ENCODE data around the gene CPOX.

CPOX gene

GRCh38 chr3:98556164-98557130 lies 37.0 kb downstream of the CPOX start:
- no peak for TF ChIP-seq CTCF (conservative IDR thresholded peaks at IDR 0.05; ENCODE audit: low read depth, low read length)
- H3K4me3 ChIP-seq (ENCODE audit: low read length) = no peak overlapping the region
- no peak for DNase-seq (ENCODE audit: low read depth)

- TF ChIP-seq CTCF (conservative IDR thresholded peaks at IDR 0.05; ENCODE audit: low read depth, low read length) = no peak
- DNase-seq (ENCODE audit: low read depth) = no peak
- H3K4me3 ChIP-seq (ENCODE audit: low read length) = no peak overlapping the region
These were observed 38.4 kb downstream of the CPOX start for GRCh38 chr3:98555025-98555379.

- DNase-seq (ENCODE audit: low read depth) = no peak
- H3K4me3 ChIP-seq (ENCODE audit: low read length) = no peak overlapping the region
- no peak for TF ChIP-seq CTCF (conservative IDR thresholded peaks at IDR 0.05; ENCODE audit: low read depth, low read length)
These were observed 38.8 kb downstream of the CPOX start for GRCh38 chr3:98554580-98554979.

GRCh38 chr3:98553753-98554152 lies 39.7 kb downstream of the CPOX start:
- TF ChIP-seq CTCF (conservative IDR thresholded peaks at IDR 0.05; ENCODE audit: low read depth, low read length) = no peak
- no peak for DNase-seq (ENCODE audit: low read depth)
- no peak overlapping the region for H3K4me3 ChIP-seq (ENCODE audit: low read length)

- H3K4me3 ChIP-seq (ENCODE audit: low read length) = no peak overlapping the region
These were observed 40.3 kb downstream of the CPOX start for GRCh38 chr3:98553021-98553563.

GRCh38 chr3:98552232-98553020 lies 41.0 kb downstream of the CPOX start:
- H3K4me3 ChIP-seq (ENCODE audit: low read length) = no peak overlapping the region
- DNase-seq (ENCODE audit: low read depth) = no peak
- TF ChIP-seq CTCF (conservative IDR thresholded peaks at IDR 0.05; ENCODE audit: low read depth, low read length) = no peak

More at GRCh38 chr3:98553021-98553563, 40.3 kb downstream of the CPOX start:
- no peak for TF ChIP-seq CTCF (conservative IDR thresholded peaks at IDR 0.05; ENCODE audit: low read depth, low read length)
- no peak for DNase-seq (ENCODE audit: low read depth)
